Umbilical cord (tissue), 2 donors: Measurements from ENCODE around the gene TMEM54. TPM values are rescaled to one million over a fixed set of nuclear protein-coding genes. Genes with fewer than 3 reads are reported as not detected.

Experiments
- DNase-seq: peaks from one replicate; pipeline ENCODE4 v3.0.0-alpha.2; 2015; ENCODE audit warnings: low spot score
- total RNA-seq: library from RNA; depleted of rRNA; stranded (reverse); fragments of >200 nt; gene quantifications from one replicate; pipeline ENCODE4 v1.2.3, GENCODE V29; 2014; ENCODE audit warnings: low replicate concordance; ENCODE audit not compliant: insufficient read depth

TMEM54 gene
- total RNA-seq, 1 donor from 2014 or later: 21.7 TPM

DNA sequence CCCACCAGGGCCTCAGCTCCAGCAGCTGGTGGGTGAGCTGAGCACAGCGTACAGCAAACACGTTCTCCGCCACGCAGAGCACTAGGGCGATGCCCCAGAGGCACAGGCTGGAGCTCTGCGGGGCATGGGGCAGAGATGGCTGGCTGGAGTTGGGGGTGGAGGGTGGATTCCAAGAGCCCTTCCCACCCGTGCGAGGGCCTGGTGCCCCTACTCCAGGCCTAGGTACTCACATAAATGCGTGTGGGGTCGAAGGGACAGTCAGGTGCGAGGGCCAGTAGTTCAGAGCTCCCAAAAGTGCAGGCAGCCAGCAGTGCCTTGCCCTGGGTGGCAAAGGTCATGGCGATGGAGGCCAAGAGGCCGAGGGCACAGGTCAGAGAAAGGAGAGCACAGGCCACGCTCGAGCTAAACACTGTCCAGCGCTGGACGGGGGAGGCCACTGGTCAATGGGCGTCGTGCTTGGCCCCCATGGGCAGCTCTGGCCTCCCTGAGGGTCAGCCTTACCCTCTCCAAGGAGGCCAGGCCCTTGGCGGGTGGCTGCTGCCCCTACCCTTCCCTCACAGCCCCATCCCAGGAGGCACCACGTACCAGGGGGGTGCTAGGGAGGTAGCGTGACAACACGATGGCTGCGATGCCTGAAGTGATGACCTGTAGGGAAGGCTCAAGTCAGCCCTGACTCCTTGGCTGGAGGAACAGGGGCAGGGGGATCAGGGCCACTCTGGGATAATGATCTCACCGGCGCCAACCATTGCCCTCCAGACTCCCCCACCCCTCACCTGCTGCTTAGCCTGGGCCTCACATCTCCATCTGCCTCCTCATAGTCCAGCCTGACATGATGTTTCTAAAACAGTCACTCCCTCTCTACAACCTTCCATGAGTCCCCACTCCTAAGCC lies 5.6 kb downstream of the TMEM54 start:
- DNase-seq: no peak

DNA sequence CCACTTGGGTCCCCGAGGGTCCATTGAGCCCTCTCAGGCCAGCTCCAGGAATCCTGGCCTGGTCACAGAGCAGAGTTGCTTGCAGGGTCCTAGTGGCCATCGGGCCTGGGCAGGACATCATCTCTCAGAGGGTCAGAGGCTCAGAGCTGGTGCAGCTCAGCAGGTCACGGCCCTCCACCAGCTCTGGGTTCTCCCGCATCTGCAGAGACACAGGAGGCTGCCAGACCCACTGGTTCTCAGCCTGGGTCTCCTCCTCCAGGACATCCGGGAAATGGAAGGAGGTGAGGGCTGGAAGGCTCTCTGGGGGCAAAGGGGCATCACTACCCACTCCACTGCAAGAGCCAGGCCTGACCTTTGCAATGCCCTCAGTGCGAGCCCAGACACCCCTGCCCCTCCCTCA lies 6.5 kb downstream of the TMEM54 start:
- DNase-seq: no peak

DNA sequence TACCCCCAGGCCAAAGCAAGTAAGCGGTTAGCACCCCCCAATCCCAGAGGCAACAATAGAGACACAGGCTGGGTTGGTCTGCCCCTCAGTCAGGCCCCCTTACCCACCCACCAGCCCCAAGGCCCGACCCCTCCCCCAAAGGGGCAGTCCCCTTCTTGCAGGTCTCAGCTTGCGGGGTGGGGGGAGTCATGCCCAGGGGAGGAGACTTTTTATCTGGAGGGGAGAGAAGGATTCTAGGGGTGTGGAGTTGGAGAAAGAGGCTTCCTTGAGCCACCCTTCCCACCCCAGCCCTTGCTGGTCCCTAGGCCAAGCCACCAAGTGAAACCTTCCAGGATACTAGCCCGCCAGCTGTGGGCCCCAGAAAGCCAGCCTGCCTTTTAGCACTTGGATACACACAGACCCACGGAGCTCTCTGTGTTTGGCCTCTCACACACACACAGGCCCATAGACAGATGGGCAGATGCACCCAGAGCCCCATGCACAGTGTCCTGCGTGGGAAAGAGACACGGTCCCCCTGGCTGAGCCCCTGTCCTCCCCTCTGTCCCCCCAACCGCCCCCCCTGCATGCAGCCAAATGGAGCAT lies 7.1 kb downstream of the TMEM54 start:
- DNase-seq: no peak

DNA sequence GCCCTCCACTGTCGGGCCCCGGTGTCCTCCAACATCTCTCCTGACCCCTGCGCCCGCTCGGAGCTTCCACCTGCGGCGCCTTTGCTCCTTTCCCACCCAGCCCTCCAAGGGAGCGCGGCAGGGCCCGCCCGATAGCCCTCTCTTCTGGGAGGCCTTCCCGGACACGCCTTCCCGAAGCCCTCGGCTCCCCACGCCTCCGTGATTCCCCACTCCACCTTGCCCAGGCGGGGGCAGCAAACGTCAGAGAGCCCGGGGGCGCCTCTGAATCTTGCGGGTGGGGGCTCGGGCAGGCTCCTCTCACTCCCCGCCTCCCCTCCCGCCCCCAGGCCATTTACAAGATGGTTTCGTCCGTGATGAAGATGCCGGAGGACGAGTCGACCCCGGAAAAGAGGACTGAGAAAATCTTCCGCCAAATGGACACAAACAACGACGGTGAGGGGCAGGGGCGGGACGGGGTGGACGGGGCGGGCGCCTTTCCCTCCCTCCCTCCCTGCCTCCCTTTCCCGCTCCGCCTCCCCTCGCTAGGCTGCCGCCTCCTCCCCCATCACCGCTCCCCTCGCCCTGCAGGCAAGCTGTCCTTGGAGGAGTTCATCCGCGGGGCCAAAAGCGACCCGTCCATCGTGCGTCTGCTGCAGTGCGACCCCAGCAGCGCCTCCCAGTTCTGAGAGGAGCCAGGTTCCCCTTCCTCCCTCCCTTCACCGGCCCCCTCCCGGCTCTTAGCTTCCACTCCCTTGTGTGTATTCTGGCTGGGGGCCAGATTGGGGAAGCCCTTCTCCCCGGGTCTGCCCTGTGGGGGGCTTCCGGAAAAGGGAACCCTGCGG lies 7.8 kb downstream of the TMEM54 start:
- peak; percentile 69 for DNase-seq

DNA sequence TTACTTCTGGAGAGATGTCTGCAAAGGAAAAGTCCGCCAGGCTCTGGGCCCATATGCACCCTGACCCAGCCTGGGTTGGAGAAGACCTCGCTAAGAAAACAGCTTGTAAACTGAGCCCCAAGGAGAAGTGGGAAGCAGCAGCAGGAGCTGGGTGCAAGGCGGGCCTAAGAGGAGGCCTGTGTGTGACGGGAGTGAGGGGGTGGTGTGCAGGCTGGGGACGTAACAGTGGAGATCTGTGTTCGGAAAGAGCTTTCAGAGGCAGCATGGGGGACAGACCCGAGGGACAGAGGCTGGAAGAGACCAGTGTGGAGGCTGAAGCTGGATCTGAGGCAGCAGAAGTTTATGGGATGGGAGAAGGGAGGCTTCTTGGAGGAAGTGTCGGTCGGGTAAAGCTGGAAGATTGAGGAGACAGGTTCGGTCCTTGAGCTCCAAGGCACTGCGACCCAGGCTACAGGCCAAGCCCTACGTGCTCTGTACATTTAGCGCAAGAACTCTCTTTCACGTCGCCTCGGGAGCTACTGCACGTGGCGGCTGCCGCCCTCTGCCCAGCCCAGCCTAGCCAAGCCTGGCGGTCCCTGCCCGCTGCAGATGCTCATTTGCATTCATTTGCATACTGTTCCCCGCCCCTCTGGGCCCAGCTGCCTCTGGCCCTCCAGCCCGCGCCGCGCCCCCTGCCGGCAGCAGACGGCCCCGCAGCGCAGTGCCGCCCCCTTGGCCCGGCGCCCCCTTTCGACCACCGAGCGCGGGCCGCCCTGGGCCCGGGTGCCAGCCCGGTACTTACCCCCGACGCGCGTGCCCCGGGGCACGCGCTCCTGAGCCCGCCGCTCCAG lies 8.6 kb downstream of the TMEM54 start:
- DNase-seq: peak; percentile 32

DNA sequence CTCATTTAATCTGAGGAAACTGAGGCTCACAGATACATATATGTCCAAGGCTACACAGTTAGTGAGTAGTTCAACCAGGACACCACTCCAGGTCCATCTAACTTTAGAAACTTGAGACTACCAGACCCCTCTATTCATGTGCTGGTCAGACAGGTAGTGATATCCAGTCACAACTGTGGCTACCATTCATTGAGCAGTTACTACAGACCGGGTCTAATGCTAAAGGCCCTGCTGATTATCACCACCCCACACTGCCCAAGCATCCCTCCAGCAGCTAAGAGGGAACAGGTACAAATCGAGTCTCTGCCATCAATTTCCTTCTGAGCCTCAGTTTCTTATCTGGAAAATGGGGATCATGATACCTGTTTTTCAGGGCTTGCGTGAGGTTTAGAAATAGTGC lies 9.6 kb downstream of the TMEM54 start:
- DNase-seq: no peak

DNA sequence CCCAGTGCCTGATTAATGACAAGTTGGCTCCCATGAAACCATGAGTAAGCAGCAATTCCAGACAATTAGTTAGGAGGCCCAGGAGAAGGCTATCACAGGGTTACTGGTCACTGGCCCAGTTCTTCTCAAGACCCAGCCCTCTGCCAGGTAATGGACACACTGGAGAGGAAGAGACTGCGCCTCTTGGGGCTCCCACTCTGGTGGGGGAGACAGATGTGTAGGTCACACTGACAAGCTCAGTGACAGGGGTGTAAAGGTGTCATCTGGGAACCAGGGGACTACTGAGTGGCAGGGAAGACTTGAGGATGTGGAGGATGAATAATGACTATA lies 10.0 kb downstream of the TMEM54 start:
- no peak for DNase-seq

DNA sequence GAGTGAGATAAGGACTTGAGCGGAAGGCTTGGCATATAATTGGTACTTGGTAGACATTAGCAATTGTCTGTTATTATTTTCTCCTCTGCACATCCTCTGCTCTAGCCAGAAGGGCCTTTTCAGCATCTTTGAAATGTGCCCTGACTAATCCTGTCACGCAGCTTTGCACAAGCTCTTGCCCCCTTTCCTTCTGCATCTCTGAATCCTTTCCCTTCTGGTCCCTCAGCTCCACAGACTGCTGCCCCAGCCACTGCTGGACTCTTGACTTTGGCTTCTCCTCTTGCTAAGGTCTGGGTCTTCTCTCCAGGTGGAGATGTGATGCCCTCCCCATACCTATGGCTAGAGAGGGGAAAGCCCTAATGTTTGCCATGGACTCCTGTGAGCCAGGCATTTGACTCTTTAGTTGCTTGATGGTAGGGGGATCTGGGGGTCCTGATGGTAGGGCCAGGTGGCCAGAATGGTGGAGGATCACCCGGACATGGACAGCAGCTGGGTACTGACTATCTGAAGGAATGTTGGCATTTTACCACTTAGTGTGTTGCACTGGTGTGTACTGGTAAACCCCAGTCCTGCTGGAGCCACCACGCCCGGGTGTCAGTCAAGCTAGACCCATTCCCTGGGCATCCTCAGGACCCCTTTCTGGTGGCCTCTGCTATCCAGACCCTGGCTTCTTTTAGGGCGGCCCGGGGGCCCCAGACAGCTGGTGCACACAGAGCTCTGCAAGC lies 10.5 kb downstream of the TMEM54 start:
- DNase-seq: no peak

DNA sequence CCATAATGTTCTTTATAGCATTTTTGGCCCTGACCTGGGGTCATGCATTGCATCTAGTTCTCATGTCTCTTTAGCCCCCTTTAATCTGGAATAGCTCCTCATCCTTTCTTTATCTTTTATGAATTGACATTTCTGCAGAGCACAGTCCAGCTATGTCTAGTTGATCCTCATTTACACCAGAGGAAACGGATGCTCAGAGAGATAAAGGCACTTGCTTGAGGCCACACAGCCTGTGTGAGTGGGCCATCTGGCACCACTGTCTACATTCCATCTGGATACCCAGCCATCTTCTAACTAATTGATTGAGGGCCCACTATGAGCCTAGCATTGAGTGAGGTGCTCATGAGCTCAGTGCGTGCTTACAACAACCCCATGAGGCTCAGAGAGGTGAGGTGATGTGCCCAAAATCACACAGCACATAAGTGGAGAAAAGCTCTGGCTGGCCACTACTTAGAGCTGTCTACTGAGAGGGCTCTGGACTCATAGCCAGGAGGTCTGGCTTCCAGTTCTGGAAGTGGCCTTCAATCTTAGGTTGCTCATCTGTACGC lies 11.4 kb downstream of the TMEM54 start:
- DNase-seq: no peak

DNA sequence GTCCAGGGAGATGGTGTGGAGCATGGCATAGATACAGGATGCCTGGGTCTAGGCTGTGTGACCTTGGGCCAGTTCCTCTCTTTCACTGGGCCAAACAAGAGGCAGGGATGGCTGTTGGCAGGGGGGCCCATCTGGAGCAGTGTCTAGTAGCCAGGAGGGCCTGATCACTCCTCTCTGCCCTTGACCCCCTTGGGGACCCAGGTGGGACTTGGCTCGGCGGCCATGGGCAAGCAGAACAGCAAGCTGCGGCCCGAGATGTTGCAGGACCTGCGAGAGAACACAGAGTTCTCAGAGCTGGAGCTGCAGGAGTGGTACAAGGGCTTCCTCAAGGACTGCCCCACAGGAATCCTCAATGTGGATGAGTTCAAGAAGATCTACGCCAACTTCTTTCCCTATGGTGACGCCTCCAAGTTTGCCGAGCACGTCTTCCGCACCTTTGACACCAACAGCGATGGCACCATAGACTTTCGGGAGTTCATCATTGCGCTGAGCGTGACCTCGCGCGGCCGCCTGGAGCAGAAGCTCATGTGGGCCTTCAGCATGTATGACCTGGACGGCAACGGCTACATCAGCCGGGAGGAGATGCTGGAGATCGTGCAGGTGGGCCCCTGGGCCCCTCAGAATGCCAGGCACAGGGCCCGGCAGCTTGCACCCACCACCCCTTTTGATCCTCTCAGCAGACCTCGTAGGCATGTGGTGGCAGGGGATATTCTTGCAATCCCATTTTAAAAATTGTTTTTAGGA lies 12.3 kb downstream of the TMEM54 start:
- no peak for DNase-seq

DNA sequence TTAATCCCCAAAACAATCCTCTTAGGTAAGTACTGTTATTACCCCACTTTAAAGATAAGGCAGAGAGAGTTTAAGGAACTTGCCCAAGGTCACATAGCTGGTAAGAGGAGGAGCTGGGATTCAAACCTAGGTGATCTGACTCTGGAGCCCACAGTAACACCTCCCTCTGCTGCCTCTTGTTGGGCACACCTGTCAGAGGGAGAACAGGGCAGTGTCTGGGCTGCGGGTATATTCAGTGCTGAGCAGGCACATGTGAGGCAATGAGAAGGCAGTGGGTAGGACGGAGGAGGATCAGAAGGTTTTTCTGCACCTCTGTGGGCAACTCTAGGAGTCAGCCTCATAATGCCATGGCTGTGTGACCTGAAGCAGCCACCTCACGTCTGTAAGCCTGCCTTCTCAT lies 13.1 kb downstream of the TMEM54 start:
- no peak for DNase-seq

DNA sequence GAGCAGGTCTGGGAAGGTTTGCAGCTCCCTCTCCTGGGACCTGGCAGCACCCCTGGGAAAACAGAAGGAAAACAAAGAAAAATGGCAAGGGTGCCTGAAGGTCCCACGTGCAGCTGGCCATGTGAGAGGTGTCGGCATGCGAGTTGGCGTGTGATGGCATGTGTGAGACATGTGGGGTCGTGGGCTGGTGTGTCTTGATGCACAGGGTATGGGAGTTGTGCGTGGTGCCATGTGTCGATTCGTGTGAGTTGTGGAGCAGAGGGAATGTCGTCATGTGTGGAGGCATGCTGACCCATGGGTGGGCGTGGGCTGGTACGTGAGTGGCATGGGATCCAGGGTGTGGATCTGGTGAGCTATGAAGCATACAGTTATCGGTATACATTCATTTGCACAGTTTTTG lies 13.6 kb downstream of the TMEM54 start:
- DNase-seq: no peak

DNA sequence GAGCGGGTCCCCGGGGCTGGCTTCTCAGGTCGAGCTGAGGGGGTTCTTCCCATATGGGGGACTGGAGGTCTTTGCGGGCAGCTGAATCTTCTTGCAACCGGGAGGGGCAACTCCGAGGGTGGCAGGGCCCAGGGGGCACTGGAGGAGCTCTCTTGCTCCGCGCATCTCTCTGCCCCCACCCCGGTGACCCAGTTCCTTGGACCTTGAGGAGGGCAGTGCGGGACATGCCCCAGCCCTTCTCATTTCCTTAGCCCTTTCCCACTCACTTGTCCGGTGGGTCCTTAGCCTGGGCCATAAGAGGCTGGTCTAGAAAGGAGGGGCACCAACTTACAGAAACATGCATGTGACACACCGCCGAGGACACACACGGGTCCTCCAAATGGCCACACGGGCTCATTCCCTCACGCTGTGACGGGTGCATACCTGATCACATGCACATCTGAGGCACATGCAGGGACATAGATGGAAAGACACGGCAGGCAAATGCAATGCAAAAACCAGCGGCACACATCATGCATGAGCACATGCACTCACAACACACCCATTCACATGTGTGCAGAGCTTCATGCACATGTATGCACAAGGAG lies 14.3 kb downstream of the TMEM54 start:
- no peak for DNase-seq

DNA sequence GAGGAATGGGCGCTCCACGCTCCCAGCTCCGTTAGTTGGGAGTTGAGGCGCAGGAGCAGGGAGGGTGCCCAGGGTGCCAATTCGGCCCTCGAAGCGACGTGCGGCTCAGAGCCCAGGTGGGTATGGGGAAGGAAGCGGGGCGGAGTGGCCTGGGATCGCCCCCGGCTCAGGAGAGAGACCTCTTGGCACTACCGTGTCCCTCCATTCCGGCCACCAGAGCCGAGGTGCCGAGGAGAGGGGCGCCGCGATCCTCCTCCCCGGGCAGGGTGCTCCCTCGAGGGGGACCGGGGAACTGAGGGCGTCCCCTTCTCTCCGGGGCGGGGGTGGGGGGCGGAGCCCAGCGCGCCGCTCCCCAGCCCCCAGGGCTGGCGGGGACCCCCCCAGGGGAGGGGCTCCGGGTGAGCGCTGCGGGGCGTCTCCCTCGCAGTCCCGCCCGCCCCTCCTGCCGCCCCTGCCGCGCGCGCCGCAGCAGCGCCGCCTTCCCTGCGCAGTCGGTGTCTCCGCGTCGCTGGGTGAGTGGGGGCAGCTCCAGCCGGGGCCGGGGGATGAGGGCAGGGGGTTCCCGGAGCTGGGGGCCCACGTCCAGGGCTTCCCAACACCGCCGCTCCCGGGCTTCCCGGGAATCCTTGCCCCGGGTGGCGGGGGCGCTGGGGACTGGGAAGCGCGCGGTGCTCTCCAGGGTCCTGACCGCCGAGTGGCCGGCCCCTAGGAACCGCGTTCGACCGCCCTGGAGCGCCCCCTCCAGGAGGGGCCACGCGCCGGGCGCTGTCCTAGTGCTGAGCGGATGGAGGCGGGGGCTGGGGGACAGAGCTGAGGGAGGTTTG lies 15.0 kb downstream of the TMEM54 start, which contains the start of gene HPCA:
TSS of gene HPCA (plus strand) at position 488 of the 824 bp plus-strand sequence. CDS start 2,408 bp downstream, outside the sequence.
- DNase-seq: peak; percentile 33

DNA sequence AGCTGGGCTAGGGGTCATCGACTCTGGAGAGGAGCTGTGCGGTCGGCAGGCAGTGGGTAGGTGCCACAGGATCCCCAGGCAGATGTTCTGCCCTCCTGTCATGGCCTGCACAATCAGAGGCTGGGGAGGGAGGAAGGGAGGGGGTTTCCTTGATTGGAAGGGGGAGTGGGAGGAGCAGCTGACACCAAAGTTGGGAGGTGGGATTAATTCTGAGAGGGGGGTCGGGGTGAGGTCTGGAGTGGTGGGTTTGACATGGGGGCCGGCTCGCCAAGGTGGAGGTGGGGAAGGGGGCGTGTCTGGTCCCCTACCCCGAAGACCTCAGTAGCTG lies 15.5 kb downstream of the TMEM54 start:
- DNase-seq: no peak

DNA sequence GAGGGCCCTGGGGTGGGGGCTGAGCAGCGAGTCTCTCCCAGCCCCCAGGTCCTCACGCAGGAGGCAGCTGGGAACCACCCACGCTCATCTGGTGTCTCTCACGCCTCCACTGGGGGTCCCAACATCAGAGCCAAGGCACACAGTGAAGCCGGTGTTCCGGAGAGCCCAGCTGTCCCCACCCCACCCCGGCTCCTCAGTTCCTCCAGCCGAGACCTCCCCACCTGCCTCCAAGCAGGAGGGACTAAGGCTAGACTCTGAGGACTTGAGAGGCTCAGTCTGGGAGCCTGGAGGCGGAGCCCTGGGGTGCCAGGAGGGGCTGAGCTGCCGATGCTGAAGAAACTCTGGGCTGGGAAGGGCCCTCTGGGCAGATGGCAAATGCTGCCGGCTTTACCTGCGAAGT lies 16.5 kb downstream of the TMEM54 start:
- DNase-seq: no peak

DNA sequence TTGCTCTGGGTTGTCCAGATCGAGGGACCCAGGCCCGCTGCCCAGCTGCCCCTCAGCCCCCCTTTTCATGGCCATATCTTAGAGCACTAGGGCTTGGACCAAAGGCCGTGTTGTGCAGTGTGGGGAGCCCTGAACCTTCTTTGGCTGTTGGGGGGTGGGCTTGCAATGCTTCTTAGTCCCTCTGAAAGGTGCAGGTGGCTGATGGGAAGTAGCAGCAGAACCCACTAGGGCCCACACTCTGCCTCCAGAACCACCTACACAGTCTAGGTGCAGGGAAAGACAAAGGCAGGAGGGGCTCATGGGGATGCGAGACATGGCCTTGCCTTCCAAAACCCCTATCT lies 17.2 kb downstream of the TMEM54 start:
- DNase-seq: no peak

DNA sequence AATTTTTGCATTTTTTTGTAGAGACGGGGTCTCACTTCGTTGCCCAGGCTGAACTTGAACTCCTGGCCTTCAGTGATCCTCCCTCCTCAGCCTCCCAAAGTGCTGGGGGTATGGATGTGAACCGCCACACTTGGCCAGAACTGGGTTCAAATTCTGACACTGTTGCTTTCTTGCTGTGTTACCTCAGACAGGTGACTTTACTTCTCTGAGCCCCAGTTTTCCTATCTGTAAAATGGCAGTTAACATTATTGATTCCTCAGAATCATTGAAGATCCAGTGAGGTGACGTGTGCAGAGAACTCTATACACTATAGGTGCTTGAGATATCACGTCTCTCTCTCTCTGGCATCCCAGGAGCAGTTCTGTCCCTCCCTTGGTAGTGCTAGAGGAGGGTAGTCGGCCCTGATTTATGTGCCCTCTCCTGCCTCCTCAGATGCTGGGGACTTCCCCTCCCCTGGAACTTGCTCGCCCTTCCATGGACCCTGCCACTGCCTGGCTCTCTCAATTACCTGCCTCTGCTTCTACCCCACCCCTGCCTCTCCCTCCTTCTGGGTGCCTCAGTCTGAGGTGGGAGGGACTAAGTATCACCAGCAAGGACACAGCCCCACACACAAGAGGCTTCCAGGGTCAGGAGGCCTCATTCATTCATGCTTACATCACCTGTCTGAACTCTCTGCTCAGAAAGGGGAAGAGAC lies 17.7 kb downstream of the TMEM54 start:
- DNase-seq: no peak
